Activated naive CD4-positive, alpha-beta T cell treated with anti-CD3 and anti-CD28 coated beads, Interleukin-2, amount 10 ng/mL, durations not matched to agents 5 hours and 36 hours (primary cell): ENCODE data around the gene SEC16A. TPM values are rescaled to one million over a fixed set of nuclear protein-coding genes. Genes with fewer than 3 reads are reported as not detected.

Source experiments
- microRNA-seq: library from miRNA; unstranded; fragments of <30 nt; microRNA quantifications from one replicate; pipeline ENCODE4 v1.2.0, GENCODE V29; 2022; ENCODE audit warnings: borderline microRNAs expressed, borderline replicate concordance
- total RNA-seq, 2 experiments: library from RNA; stranded (reverse); gene quantifications; one replicate each; pipeline ENCODE4 v1.2.3, GENCODE V29; 2021

SEC16A gene
- total RNA-seq: 10 to 100 TPM; 57.1 to 59.0 TPM

GRCh38 chr9:136482793-136483588 is at the start of gene SEC16A:
SEC16A (minus strand) TSS chr9:136483040; CDS start chr9:136477615, 5,425 bp downstream.

GRCh38 chr9:136439481-136440408 is 43.1 kb downstream of the SEC16A start, which contains the start of gene INPP5E:
INPP5E (minus strand) TSS chr9:136439845; CDS start chr9:136439419, 426 bp downstream.

GRCh38 chr9:136410500-136411287 is 72.1 kb downstream of the SEC16A start, which contains the start of the genes ENTR1 and PMPCA:
ENTR1 (minus strand) TSS chr9:136410614; CDS start chr9:136410397, 217 bp downstream.
PMPCA (plus strand) TSS chr9:136410658; CDS start chr9:136410669, 11 bp downstream.

GRCh38 chr9:136400038-136400834 is 82.6 kb downstream of the SEC16A start, which contains the start of gene SNAPC4:
SNAPC4 (minus strand) TSS chr9:136400170; CDS start chr9:136398428, 1,742 bp downstream.

Small RNA genes within 50 kb of the gene (microRNA-seq; reads per million reads assigned to microRNA genes)
- not detected for gene MIR4673

Other genes starting within 250 kb of the SEC16A start
- 10 to 100 TPM; 11.3 to 12.5 TPM for gene QSOX2, start 237.2 kb downstream of the SEC16A start, total RNA-seq
- under 1 TPM in 1 of 2 experiments, not detected in 1; 0.08 TPM for gene CCDC187, start 178.9 kb downstream of the SEC16A start, total RNA-seq
- 1 to 10 TPM; 7.0 to 7.3 TPM for gene GPSM1, start 155.5 kb downstream of the SEC16A start, total RNA-seq
- 10 to 100 TPM; 16.8 TPM for gene DNLZ, start 119.3 kb downstream of the SEC16A start, total RNA-seq
- under 1 TPM; 0.22 to 0.35 TPM for gene CARD9, start 109.4 kb downstream of the SEC16A start, total RNA-seq
- gene SNAPC4, start 82.9 kb downstream of the SEC16A start, total RNA-seq: 10 to 100 TPM; 11.6 to 13.2 TPM
- 10 to 100 TPM; 76.4 to 77.3 TPM for gene ENTR1, start 72.4 kb downstream of the SEC16A start, total RNA-seq
- gene PMPCA, start 72.4 kb downstream of the SEC16A start, total RNA-seq: 10 to 100 TPM; 51.5 to 56.2 TPM
- gene INPP5E, start 43.2 kb downstream of the SEC16A start, total RNA-seq: 10 to 100 TPM; 19.3 to 20.0 TPM
- gene NOTCH1, start 63.0 kb upstream of the SEC16A start, total RNA-seq: 10 to 100 TPM; 66.7 to 74.8 TPM
- gene EGFL7, start 179.9 kb upstream of the SEC16A start, total RNA-seq: under 1 TPM; 0.41 to 0.63 TPM
- gene AGPAT2, start 204.4 kb upstream of the SEC16A start, total RNA-seq: 10 to 100 TPM; 16.8 to 17.8 TPM
- under 1 TPM; 0.10 to 0.23 TPM for gene DIPK1B, start 229.5 kb upstream of the SEC16A start, total RNA-seq